ENCODE results near the gene VCP. TPM values are rescaled to one million over a fixed set of nuclear protein-coding genes. Genes with fewer than 3 reads are reported as not detected.

Gene VCP
- total and polyA plus RNA-seq, 9 of the 15 experiments (the other 6 are each of a cell fraction or from before 2014, with no cell fraction given): 7.1 to 257 (median 199) TPM

- no peak for TF ChIP-seq RAD21 (CRISPR knock-in tag; conservative IDR thresholded peaks at IDR 0.05 in 1 of 2, IDR thresholded peaks at IDR 0.05 in 1 of 2)
- TF ChIP-seq ZSCAN29 (IDR thresholded peaks at IDR 0.05): no peak
- no peak for TF ChIP-seq MTF1 (CRISPR knock-in tag; IDR thresholded peaks at IDR 0.05; ENCODE audit: borderline replicate concordance)
- TF ChIP-seq GTF2B (IDR thresholded peaks at IDR 0.05; ENCODE audit: extremely low read depth, insufficient read length): no peak
- TF ChIP-seq EP300 (IDR thresholded peaks at IDR 0.05; ENCODE audit: low read length): no peak; the same call in 1 of the 2 replicates
- TF ChIP-seq MAFF (IDR thresholded peaks at IDR 0.05; ENCODE audit: low read length): no peak
- no peak; a peak in 1 of 4 replicates for TF ChIP-seq TEAD1 (CRISPR knock-in tag; IDR thresholded peaks at IDR 0.05)
- TF ChIP-seq E2F5 (CRISPR knock-in tag; IDR thresholded peaks at IDR 0.05): no peak
- TF ChIP-seq SRSF9 (IDR thresholded peaks at IDR 0.05; ENCODE audit: borderline replicate concordance, low read depth, low read length): no peak
- TF ChIP-seq ZBTB1 (CRISPR knock-in tag; IDR thresholded peaks at IDR 0.05; ENCODE audit: borderline replicate concordance, low read depth): no peak; the same call in 1 of the 2 replicates
- TF ChIP-seq ZNF707 (CRISPR knock-in tag; conservative IDR thresholded peaks at IDR 0.05): no peak
- TF ChIP-seq ZBED1 (IDR thresholded peaks at IDR 0.05): 0 out of 2 replicates have a peak, but pooled peaks have one; percentile 22
- no peak for TF ChIP-seq ZNF57 (CRISPR knock-in tag; IDR thresholded peaks at IDR 0.05)
- no peak for TF ChIP-seq HDAC6 (IDR thresholded peaks at IDR 0.05; ENCODE audit: low read depth, low read length)
- peak; percentile 56; the same call in 1 of the 2 replicates for TF ChIP-seq POLR2AphosphoS5 (IDR thresholded peaks at IDR 0.05; ENCODE audit: control insufficient read depth, insufficient read depth, low read depth, low read length)
- no peak for TF ChIP-seq E2F1 (CRISPR knock-in tag; IDR thresholded peaks at IDR 0.05)
- no peak for TF ChIP-seq NUFIP1 (IDR thresholded peaks at IDR 0.05; ENCODE audit: partially characterized antibody)
Observed at GRCh38 chr9:35102769-35103659, 30.6 kb upstream of the VCP start, which contains the start of gene STOML2 (continued).

All from K562 (cell line).